ENCODE data around the gene CASS4. TPM values are rescaled to one million over a fixed set of nuclear protein-coding genes. Genes with fewer than 3 reads are reported as not detected.

CASS4 gene
- total and polyA plus RNA-seq, 2 donors (not counting 3 experiments of a cell fraction or from before 2014, with no cell fraction given) = not detected

GRCh38 chr20:56362833-56363413 is 49.1 kb upstream of the CASS4 start:
- Histone ChIP-seq H3K27me3 (ENCODE audit: control insufficient read depth in 2 of 2, insufficient read depth in 2 of 2, low read length in 2 of 2) (peaks cover 0 to 1% of the 10 kb centered on the region in 2 experiments), H3K4me2 (ENCODE audit: insufficient read depth, low read length) (no peak overlapping the region), H3K4me3 (replicated peaks in 1 of 3; ENCODE audit: insufficient read depth in 1 of 3, low read depth in 1 of 3, low read length in 3 of 3) (no peak overlapping the region), H3K79me2 (ENCODE audit: control insufficient read depth, insufficient read depth, low read length) (peaks cover 2% of the 10 kb centered on the region), H2AFZ (ENCODE audit: low read depth, low read length) (no peak overlapping the region), H3K4me1 (ENCODE audit: control insufficient read depth, extremely low read depth, insufficient read depth, low read length) (peaks cover 6% of the 10 kb centered on the region), H4K20me1 (replicated peaks; ENCODE audit: control insufficient read depth, extremely low read depth, insufficient read depth, low read length) (no peaks in the 10 kb centered on the region), H3K9me3 (replicated peaks; ENCODE audit: control insufficient read depth, insufficient read depth, low read length) (no peaks in the 10 kb centered on the region), H3K9ac (replicated peaks; ENCODE audit: extremely low read depth, insufficient read depth, low read length) (no peak overlapping the region), H3K9me1 (replicated peaks; ENCODE audit: control insufficient read depth, extremely low read depth, insufficient read depth, low read length) (no peaks in the 10 kb centered on the region), H3K36me3 (ENCODE audit: control insufficient read depth in 2 of 2, extremely low read depth in 1 of 2, insufficient read depth in 2 of 2, low read length in 2 of 2) (peaks cover 0 to 4% of the 10 kb centered on the region in 2 experiments), H3K27ac (ENCODE audit: insufficient read depth, low read depth, low read length) (no peak overlapping the region)
- BruUV-seq (replicated peaks) = no TSS peak
- TF ChIP-seq POLR2AphosphoS5 (IDR thresholded peaks at IDR 0.05; ENCODE audit: insufficient read depth, low read depth, low read length) (no peak), POLR2A (IDR thresholded peaks at IDR 0.05; ENCODE audit: low read depth, low read length) (no peak), JUN (IDR thresholded peaks at IDR 0.05; ENCODE audit: borderline replicate concordance, insufficient read depth, insufficient read length, low read depth) (no peak), FOS (IDR thresholded peaks at IDR 0.05; ENCODE audit: borderline replicate concordance, insufficient read depth, low read length) (no peak), GATA2 (IDR thresholded peaks at IDR 0.05; ENCODE audit: insufficient read depth, insufficient read length, low read depth, low read length) (no peak), MAX (IDR thresholded peaks at IDR 0.05; ENCODE audit: insufficient read depth, insufficient read length) (no peak), CTCF (IDR thresholded peaks at IDR 0.05; ENCODE audit: extremely low read depth in 1 of 2, insufficient read depth in 1 of 2, low read depth in 1 of 2, low read length in 2 of 2) (no peak), EZH2 (IDR thresholded peaks at IDR 0.05; ENCODE audit: borderline replicate concordance, low read depth, low read length, severe bottlenecking) (no peak), MYC (IDR thresholded peaks at IDR 0.05; ENCODE audit: low read depth, low read length) (no peak)
- DNase-seq (ENCODE audit: low read depth, low spot score) (peak; percentile 44), FAIRE-seq (no peak)
- dilution Hi-C loops (cut with MboI; ENCODE audit: extremely low pct_ligation_motif_present, low sequenced_read_pairs) (no loop called here), intact Hi-C loops (cut with micrococcal nuclease) (no loop called here)
- POLR2A ChIA-PET = no interaction called here
- CTCF ChIA-PET = no interaction called here
